Activated CD4-positive, alpha-beta memory T cell treated with anti-CD3 and anti-CD28 coated beads for 36 hours (primary cell): ENCODE results near the gene DCTN4. TPM values are rescaled to one million over a fixed set of nuclear protein-coding genes. Genes with fewer than 3 reads are reported as not detected.
"Not testable (repeated sequence)": the region's sequence is repeated elsewhere in the genome, so short reads cannot be mapped to it uniquely, and the experiment has no call there.

Experiments
- CTCF ChIA-PET: fragments of 350-600 bp; sonication (Branson Sonifier 250); formaldehyde crosslinking; loops from one replicate; lab custom pipeline; 2021; ENCODE audit warnings: antibody characterized with exemption, inconsistent platforms; lab: Charles Lee
- POLR2A ChIA-PET: fragments of 350-600 bp; sonication (Branson Sonifier 250); formaldehyde crosslinking; loops from one replicate; lab custom pipeline; 2021; ENCODE audit warnings: antibody characterized with exemption; lab: Charles Lee
- DNase-seq: peaks from one replicate; pipeline ENCODE4 v3.0.0-alpha.2; 2020
- H3K27ac Mint-ChIP-seq: one replicate; pipeline ENCODE4 v1.8.0; 2021; ENCODE audit warnings: mixed read lengths
- H3K27me3 Mint-ChIP-seq: one replicate; pipeline ENCODE4 v1.8.0; 2021; ENCODE audit warnings: mixed read lengths
- H3K36me3 Mint-ChIP-seq: one replicate; pipeline ENCODE4 v1.8.0; 2021; ENCODE audit warnings: mixed read lengths
- H3K4me1 Mint-ChIP-seq: one replicate; pipeline ENCODE4 v1.8.0; 2021; ENCODE audit warnings: low read depth, mixed read lengths
- H3K4me3 Mint-ChIP-seq: one replicate; pipeline ENCODE4 v1.8.0; 2021; ENCODE audit warnings: mild to moderate bottlenecking, mixed read lengths
- H3K9me3 Mint-ChIP-seq: one replicate; pipeline ENCODE4 v1.8.0; 2021; ENCODE audit warnings: mixed read lengths
- intact Hi-C: fragments of 100-400 bp; cut with micrococcal nuclease; formaldehyde crosslinking; loops from one replicate; pipeline ENCODE4 v1.15.1; 2023
- total RNA-seq, 2 experiments: library from RNA; stranded (reverse); gene quantifications; one replicate each; pipeline ENCODE4 v1.2.3, GENCODE V29; 2021

The DCTN4 gene
- 10 to 100 TPM; 32.2 to 32.9 TPM for total RNA-seq

DNA sequence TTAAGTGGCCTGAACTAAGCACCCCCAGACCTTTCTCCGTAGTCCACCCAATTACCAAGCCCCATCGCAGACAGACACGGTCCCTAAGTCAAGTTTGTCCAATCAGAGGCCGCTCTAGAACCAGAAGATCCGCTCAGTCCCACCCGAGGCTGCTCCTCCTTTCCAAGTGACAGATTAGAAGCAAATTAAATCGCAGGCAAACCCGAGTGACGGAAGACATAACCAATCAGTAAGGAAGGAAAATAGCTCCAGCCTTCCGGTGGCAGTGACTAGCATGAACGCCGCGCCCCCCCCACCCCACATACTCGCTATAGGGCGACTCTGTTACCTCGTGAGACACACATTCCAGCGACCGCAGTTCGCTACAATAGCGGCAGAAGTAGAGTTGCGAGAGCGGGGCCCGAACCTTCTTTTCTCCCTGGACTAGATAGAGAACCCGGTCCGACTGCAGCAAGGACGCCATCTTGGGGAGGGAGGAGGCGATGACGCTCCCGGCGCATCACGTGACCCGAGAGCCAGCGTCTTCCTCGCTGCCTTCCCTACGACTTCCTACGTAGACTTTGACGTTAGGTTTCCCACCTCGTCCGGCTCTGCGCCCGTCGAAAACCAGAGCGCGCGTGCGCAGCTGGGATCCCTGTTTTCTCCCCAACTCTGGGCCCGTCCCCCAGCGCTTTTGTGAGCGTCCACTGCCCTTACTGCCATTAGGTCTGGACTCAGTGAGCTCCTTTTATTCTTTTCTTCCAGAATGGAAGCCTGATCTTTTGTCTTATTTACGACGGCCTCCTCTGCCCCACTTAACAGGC, at the start of gene DCTN4:
DCTN4 (minus strand) TSS at position 487 of the 803 bp plus-strand sequence; CDS start at position 463, 24 bp downstream.
- H3K4me3 Mint-ChIP-seq, result no peak within 1 kb of the TSS
- DNase-seq, result peak; percentile 96
- intact Hi-C loops, result loop anchor here (1.0 to 5.0 kb wide), 6 partner anchors 16 to 1401 kb away; partner anchors contain the start of genes PCYOX1L and RBM22

DNA sequence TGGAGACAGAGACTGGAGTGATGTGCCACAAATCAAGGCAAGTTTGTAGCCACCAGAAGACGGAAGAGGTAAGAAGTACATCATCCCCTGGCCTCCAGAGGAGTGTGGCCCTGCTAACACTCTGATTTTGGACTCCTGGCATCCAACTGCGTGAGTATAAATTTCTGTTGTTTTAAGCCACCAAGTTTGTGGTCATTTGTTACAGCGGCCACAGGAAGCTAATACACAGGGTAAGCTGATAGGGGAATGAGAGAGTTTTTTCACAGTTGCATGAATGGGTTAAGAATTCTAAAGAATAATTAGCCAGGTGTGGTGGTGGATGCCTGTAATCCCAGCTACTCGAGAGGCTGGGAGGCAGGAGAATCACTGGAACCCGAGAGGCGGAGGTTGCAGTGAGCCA, 45.6 kb upstream of the DCTN4 start:
- peaks cover 8% of the 10 kb centered on the region for H3K27me3 Mint-ChIP-seq
- H3K4me1 Mint-ChIP-seq, result peaks cover 8% of the 10 kb centered on the region
- no peak overlapping the region for H3K4me3 Mint-ChIP-seq
- intact Hi-C loops, result loop anchor here (5.0 kb wide), 1 partner anchor 147 kb away; no protein-coding TSS in a partner anchor
- ChIA-PET CTCF (interaction anchor here (0.6 to 2.0 kb wide), 4 partner anchors 42 to 359 kb away, joined by 3 to 9 read pairs (median 6); partner anchors contain the start of gene IRGM), POLR2A (no interaction called here)
- H3K9me3 Mint-ChIP-seq, result no peaks in the 10 kb centered on the region
- H3K27ac Mint-ChIP-seq, result no peak overlapping the region
- no peak for DNase-seq
- no peaks in the 10 kb centered on the region for H3K36me3 Mint-ChIP-seq

More for the DNA sequence above, at the start of gene DCTN4:
- Mint-ChIP-seq H3K4me1 (peaks cover 29% of the 10 kb centered on the region), H3K27me3 (peaks cover 2% of the 10 kb centered on the region), H3K36me3 (peaks cover 25% of the 10 kb centered on the region), H3K27ac (no peak within 1 kb of the TSS), H3K9me3 (no peaks in the 10 kb centered on the region)
- ChIA-PET POLR2A (interaction anchor here (0.6 to 2.3 kb wide), 8 partner anchors 20 to 309 kb away, joined by 3 to 18 read pairs (median 4); partner anchors contain the start of genes IRGM, RBM22 and SMIM3), CTCF (interaction anchor here (0.8 to 5.3 kb wide), 7 partner anchors 20 to 356 kb away, joined by 3 to 30 read pairs (median 4); partner anchors contain the start of genes IRGM, RBM22 and SMIM3)

DNA sequence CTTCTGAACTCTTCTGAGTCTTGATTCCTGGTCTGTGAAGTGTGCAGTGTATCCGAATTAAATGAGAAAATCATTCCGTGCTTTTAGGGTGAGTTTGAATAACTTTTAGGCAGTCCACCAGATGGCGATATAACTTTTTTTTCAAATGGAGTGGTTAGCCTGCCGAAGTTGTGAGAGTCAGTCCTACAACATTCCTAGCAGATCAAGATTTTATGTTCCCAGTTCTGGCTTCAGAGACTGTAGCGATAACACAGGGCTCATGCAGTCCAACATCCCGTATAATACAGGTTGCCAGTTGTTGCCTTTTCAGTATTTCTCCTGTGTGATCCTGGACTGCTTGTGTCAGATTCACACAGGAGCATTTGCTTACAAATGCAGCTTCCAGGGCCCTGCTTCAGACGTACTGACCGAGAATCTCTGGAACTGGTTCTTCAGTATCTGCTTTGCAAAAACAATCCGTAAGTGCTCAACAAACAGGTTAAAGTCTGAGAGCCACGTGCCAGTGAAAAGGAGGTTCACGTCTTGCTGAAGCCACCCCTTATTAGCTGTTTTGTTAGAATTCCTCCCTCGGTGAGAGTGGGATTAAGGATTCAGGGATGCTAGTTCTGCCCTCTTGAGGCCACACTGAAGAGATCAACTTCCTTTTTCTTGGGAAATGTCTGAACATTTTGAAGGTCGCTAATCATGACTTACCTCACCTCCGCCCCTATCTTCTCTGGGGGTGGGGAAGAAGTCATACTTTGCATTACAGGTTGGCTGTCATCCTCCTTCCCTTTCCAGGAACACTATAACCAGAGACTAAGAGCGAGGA, 42.5 kb upstream of the DCTN4 start:
- peak; percentile 16 for DNase-seq
- POLR2A ChIA-PET, result no interaction called here

DNA sequence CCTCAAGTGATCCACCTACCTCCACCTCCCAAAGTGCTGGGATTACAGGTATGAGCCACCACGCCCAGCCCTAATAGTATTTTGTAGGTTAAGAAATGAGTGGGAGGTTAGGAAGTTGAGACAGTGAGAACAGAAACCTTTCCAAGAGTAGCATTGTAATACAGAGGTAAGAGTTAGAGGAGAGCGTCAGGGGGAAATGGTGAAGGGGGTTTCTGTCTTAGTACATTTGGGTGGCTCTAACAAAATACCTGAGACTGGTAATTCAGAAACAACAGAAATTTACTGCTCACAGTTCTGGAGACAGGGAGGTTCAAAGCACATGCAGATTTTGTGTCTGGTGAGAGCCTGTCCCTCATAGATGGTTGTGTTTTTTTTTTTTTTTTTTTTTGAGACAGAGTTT, 38.6 kb upstream of the DCTN4 start:
- H3K27ac Mint-ChIP-seq, result no peak overlapping the region
- H3K36me3 Mint-ChIP-seq, result peaks cover 16% of the 10 kb centered on the region

More for the DNA sequence above, 42.5 kb upstream of the DCTN4 start:
- peaks cover 8% of the 10 kb centered on the region for H3K27me3 Mint-ChIP-seq
- intact Hi-C loops, result loop anchor here (1.0 to 5.0 kb wide), 3 partner anchors 46 to 363 kb away; no protein-coding TSS in a partner anchor
- no peak overlapping the region for H3K4me3 Mint-ChIP-seq
- no peak overlapping the region for H3K27ac Mint-ChIP-seq
- H3K4me1 Mint-ChIP-seq, result peaks cover 13% of the 10 kb centered on the region
- H3K36me3 Mint-ChIP-seq, result peaks cover 3% of the 10 kb centered on the region
- no peaks in the 10 kb centered on the region for H3K9me3 Mint-ChIP-seq
- CTCF ChIA-PET, result interaction anchor here (0.6 to 3.4 kb wide), 26 partner anchors 9 to 364 kb away, joined by 3 to 66 read pairs (median 3); partner anchors contain the start of genes DCTN4, IRGM and SMIM3

DNA sequence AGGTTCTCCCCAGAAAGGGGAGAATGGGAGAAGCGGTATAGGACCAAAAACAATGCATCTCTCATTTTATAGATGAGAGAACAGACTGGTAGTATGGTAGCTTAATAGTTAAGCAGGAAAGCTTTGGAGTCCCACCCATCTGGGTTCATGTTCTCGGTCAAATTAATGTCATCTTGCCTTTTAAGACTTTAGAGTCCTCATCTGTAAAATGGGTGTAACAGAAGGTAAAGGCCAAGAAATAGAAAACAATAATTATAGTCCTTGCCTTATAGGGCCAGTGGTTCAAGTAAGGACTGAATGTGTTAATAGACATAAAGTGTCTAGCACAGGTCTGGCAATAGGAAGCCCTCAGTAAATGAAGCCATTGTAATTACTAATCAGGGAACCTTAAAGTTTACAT, 36.1 kb upstream of the DCTN4 start:
- ChIA-PET CTCF (no interaction called here), POLR2A (no interaction called here)
- H3K27me3 Mint-ChIP-seq, result no peaks in the 10 kb centered on the region
- H3K27ac Mint-ChIP-seq, result no peak overlapping the region
- H3K36me3 Mint-ChIP-seq, result peaks cover 16% of the 10 kb centered on the region
- no peak for DNase-seq
- H3K4me3 Mint-ChIP-seq, result no peak overlapping the region
- no peaks in the 10 kb centered on the region for H3K9me3 Mint-ChIP-seq
- intact Hi-C loops, result no loop called here
- H3K4me1 Mint-ChIP-seq, result peaks cover 25% of the 10 kb centered on the region

More for the DNA sequence above, 38.6 kb upstream of the DCTN4 start:
- Mint-ChIP-seq H3K9me3 (no peaks in the 10 kb centered on the region), H3K4me3 (no peak overlapping the region), H3K4me1 (peaks cover 13% of the 10 kb centered on the region), H3K27me3 (peaks cover 2% of the 10 kb centered on the region)
- ChIA-PET POLR2A (no interaction called here), CTCF (interaction anchor here (1.3 kb wide), 1 partner anchor 8 kb away, joined by 3 read pairs; no protein-coding TSS in a partner anchor)
- intact Hi-C loops, result no loop called here
- no peak for DNase-seq

DNA sequence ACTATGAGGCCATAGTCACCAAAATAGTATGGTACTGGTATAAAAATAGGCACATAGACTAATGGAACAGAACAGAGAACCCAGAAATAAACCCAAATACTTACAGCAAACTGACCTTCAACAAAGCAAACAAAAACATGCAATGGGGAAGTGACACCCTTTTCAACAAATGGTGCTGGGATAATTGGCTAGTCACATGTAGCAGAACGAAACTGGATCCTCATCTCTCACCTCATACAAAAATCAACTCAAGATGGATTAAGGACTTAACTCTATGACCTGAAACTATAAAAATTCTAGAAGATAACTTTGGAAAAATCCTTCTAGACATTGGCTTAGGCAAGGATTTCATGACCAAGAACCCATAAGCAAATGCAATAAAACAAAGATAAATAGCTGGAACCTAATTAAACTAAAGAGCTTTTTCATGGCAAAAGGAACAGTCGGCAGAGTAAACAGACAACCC, 34.6 kb upstream of the DCTN4 start:
- H3K9me3 Mint-ChIP-seq, POLR2A ChIA-PET, H3K27ac Mint-ChIP-seq, H3K4me3 Mint-ChIP-seq, DNase-seq, intact Hi-C loops, CTCF ChIA-PET, H3K27me3 Mint-ChIP-seq: not testable (repeated sequence)
- H3K4me1 Mint-ChIP-seq, result peaks cover 39% of the 10 kb centered on the region
- H3K36me3 Mint-ChIP-seq, result peaks cover 16% of the 10 kb centered on the region

DNA sequence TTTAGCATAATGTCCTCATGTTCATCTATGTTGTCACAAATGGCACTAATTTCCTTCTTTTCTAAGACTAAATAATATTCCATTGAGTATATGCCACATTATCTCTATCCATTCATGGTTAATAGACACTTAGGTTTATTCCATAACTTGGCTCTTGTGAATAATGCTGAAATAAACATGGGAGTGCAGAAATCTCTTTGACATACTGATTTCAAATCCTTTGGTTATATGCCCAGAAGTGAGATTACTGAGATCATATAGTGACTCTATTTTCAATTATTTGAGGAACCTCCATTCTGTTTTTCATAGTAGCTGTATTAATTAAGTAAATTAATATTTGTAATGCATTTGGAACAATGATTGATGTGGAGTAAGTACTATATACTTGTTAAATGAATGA, 32.7 kb upstream of the DCTN4 start:
- Mint-ChIP-seq H3K4me3 (no peak overlapping the region), H3K4me1 (peaks cover 48% of the 10 kb centered on the region), H3K27me3 (no peaks in the 10 kb centered on the region), H3K27ac (peak overlapping the region; percentile 45), H3K9me3 (no peaks in the 10 kb centered on the region), H3K36me3 (peaks cover 15% of the 10 kb centered on the region)
- CTCF ChIA-PET, result interaction anchor here (1.4 to 4.6 kb wide), 2 partner anchors 10 to 55 kb away, joined by 5 to 36 read pairs; partner anchors contain the start of gene IRGM
- DNase-seq, result no peak
- intact Hi-C loops, result loop anchor here (2.0 kb wide), 1 partner anchor 359 kb away; no protein-coding TSS in a partner anchor
- POLR2A ChIA-PET, result interaction anchor here (2.2 kb wide), 1 partner anchor 55 kb away, joined by 15 read pairs; the partner anchor contains the start of gene IRGM

DNA sequence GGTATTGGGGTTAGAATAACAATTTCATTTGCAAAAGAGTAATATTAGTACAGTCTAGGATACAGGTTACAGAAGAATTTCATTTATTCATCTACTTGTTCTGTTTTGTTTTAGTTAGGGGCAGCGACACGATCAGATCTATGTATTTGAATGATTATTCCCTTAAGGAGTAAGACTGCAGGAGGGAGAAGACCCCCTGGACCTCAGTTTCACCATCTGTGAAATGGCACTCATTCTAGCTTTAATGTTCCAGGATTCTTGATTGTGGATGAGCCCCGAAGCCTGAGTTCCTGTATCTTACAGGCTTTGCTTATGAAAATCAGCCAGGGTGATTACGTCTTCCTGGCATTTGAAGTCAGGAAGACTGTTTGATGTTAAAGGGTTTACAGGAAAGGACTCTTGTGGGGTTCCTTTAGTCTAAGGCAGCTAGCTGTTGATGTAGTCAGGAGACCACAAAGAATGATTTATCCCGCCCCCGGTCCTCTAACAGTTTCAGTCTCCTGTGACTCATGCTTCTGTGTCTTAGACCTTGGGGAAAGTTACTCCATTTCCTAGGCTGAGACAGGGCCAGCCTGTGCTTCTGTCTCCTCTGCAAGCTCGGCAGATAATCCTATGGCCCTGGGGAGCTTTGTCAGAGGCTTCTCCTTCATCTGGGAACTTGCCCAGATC, 31.3 kb upstream of the DCTN4 start:
- H3K4me1 Mint-ChIP-seq, result peaks cover 60% of the 10 kb centered on the region
- intact Hi-C loops, result loop anchor here (1.0 to 10.0 kb wide), 6 partner anchors 10 to 465 kb away; partner anchors contain the start of genes GM2A and RBM22
- POLR2A ChIA-PET, result interaction anchor here (0.6 to 2.4 kb wide), 4 partner anchors 11 to 89 kb away, joined by 3 to 15 read pairs (median 8); partner anchors contain the start of genes IRGM, RBM22 and SMIM3
- H3K27ac Mint-ChIP-seq, result peak overlapping the region; percentile 93
- H3K4me3 Mint-ChIP-seq, result peak overlapping the region; percentile 53
- H3K36me3 Mint-ChIP-seq, result peaks cover 15% of the 10 kb centered on the region
- H3K27me3 Mint-ChIP-seq, result no peaks in the 10 kb centered on the region
- CTCF ChIA-PET, result interaction anchor here (0.6 to 4.6 kb wide), 13 partner anchors 8 to 331 kb away, joined by 3 to 36 read pairs (median 4); partner anchors contain the start of genes IRGM, RBM22 and SMIM3
- DNase-seq, result peak; percentile 88
- peaks cover 8% of the 10 kb centered on the region for H3K9me3 Mint-ChIP-seq

DNA sequence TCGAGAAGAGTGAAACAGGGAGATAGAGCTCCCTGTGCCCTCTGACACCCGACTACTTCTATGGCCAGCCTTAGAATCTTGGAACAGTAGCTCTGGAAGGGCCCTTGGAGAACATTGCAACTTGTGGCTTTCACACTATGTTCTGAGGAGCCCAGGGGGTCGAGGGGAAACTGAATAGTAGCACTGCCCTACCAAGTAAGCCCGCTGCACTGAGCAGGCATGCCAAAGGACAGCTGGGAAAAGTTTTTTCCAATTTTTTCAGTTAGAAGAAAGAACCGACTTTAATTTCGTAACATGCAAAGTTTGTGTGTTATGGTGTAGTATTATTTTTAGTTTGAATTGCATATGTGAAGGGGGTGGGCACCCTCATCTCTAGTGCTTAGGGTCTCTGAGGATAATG, 30.6 kb upstream of the DCTN4 start:
- H3K36me3 Mint-ChIP-seq, result peaks cover 14% of the 10 kb centered on the region
- POLR2A ChIA-PET, result interaction anchor here (1.0 to 2.4 kb wide), 3 partner anchors 10 to 88 kb away, joined by 3 to 15 read pairs (median 14); partner anchors contain the start of genes IRGM and RBM22

DNA sequence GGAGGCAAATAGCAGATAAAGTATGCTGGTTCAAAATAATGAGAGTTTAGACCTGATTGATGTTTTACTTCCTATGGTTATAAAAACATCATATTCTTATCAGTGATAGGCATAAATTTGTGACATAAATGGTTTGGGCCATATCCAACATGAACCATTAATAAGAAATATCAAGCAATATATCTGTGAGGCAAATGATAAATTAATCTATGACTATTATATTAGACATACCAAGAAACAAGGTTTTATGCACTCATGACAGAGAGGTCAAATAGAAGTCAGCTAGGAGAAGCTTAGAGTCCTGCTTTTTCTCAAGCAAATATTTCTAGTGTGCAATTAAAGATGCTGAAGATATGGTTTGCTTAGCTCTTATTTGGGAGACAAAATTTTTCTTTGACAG, 30.2 kb upstream of the DCTN4 start:
- H3K27ac Mint-ChIP-seq, result peak overlapping the region; percentile 93
- intact Hi-C loops, result loop anchor here (10.0 kb wide), 2 partner anchors 426 to 466 kb away; partner anchors contain the start of gene GM2A

More for the DNA sequence above, 30.6 kb upstream of the DCTN4 start:
- H3K4me1 Mint-ChIP-seq, result peaks cover 63% of the 10 kb centered on the region
- H3K9me3 Mint-ChIP-seq, result peaks cover 8% of the 10 kb centered on the region
- H3K27ac Mint-ChIP-seq, result peak overlapping the region; percentile 93
- DNase-seq, result no peak
- peak overlapping the region; percentile 53 for H3K4me3 Mint-ChIP-seq
- intact Hi-C loops, result loop anchor here (10.0 kb wide), 2 partner anchors 425 to 465 kb away; partner anchors contain the start of gene GM2A
- no peaks in the 10 kb centered on the region for H3K27me3 Mint-ChIP-seq
- CTCF ChIA-PET, result interaction anchor here (0.6 to 4.6 kb wide), 11 partner anchors 8 to 326 kb away, joined by 3 to 36 read pairs (median 4); partner anchors contain the start of genes IRGM, RBM22 and SMIM3

More for the DNA sequence above, 30.2 kb upstream of the DCTN4 start:
- Mint-ChIP-seq H3K9me3 (peaks cover 8% of the 10 kb centered on the region), H3K4me3 (no peak overlapping the region), H3K27me3 (no peaks in the 10 kb centered on the region), H3K36me3 (peaks cover 11% of the 10 kb centered on the region), H3K4me1 (peaks cover 67% of the 10 kb centered on the region)
- DNase-seq, result no peak
- ChIA-PET POLR2A (interaction anchor here (1.0 to 2.4 kb wide), 3 partner anchors 10 to 88 kb away, joined by 3 to 15 read pairs (median 14); partner anchors contain the start of genes IRGM and RBM22), CTCF (interaction anchor here (1.0 to 4.6 kb wide), 7 partner anchors 9 to 244 kb away, joined by 3 to 36 read pairs (median 6); partner anchors contain the start of genes IRGM, RBM22 and SMIM3)
